SK-N-MC (cell line): Measurements from ENCODE around the gene CCDC57.

ENCODE experiments used
- EZH2 ChIP-seq: fragments of 200-600 bp; sonication (generic); IDR thresholded peaks from one replicate; pipeline ENCODE4 v1.6.1; 2017; ENCODE audit warnings: antibody characterized with exemption
- POLR2AphosphoS5 ChIP-seq: IDR thresholded peaks from 2 replicates; pipeline ENCODE4 v1.6.1; 2012; ENCODE audit warnings: mild to moderate bottlenecking, low read depth, low read length, borderline replicate concordance

DNA sequence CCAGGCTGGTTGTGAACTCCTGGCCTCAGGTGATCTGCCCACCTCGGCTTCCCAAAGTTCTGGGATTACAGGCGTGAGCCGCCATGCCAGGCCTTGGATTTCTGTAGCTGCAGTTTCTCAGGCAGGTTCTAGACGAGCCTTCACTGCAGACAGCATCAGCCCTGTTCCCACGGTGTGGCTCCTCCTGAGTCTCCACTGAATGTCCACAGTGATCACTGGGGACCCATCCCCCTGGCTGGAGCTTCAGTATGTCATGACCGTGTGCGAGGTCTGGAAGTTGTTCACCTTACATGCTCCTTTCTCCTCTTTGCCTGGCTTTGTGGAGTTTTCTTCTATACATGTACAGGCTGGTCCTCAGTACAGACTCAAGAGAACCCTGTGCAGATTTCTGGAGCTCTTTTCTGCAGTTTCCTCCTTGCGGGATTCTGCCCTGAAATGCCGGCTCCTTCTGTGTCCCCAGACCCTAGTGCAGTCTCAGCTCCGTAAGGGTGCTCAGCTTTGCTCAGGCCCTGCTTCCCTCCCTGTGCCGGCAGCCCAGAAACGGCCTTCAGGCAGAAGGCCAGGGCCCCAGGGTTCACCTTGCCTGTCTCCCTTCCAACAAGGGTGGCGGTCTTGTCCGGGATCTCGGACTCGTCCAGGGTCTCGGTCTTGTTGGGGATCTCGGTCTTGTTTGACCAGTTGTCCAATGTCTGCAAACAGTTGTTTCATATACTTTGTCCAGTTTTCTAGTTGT, 100.3 kb downstream of the CCDC57 start:
- TF ChIP-seq POLR2AphosphoS5 (no peak), EZH2 (no peak)
